Ascending aorta (tissue), 2 donors: ENCODE data around the gene DLGAP4. TPM values are rescaled to one million over a fixed set of nuclear protein-coding genes. Genes with fewer than 3 reads are reported as not detected.

ENCODE experiments used
- DNase-seq, 2 donors: peaks; one replicate each; pipeline ENCODE4 v3.0.0-alpha.2; 2019; ENCODE audit warnings: low spot score in 2 of 2
- H3K27ac ChIP-seq, 2 donors: fragments of 200-600 bp; sonication (generic); one replicate each; pipeline ENCODE4 v1.5.1; 2016 to 2017; ENCODE audit warnings: mild to moderate bottlenecking in 1 of 2
- H3K27me3 ChIP-seq: fragments of 200-600 bp; sonication (generic); one replicate; pipeline ENCODE4 v1.5.1; 2017
- H3K36me3 ChIP-seq, 2 donors: fragments of 200-600 bp; sonication (generic); one replicate each; pipeline ENCODE4 v1.5.1; 2016
- H3K4me1 ChIP-seq, 2 donors: fragments of 200-600 bp; sonication (generic); one replicate each; pipeline ENCODE4 v1.5.1; 2016 to 2017; ENCODE audit warnings: mild to moderate bottlenecking in 1 of 2
- H3K4me3 ChIP-seq, 2 donors: fragments of 200-600 bp; sonication (generic); one replicate each; pipeline ENCODE4 v1.5.1; 2016 to 2017; ENCODE audit warnings: mild to moderate bottlenecking in 1 of 2
- H3K9me3 ChIP-seq, 2 donors: fragments of 200-600 bp; sonication (generic); one replicate each; pipeline ENCODE4 v1.5.1; 2016
- intact Hi-C: fragments of 100-400 bp; cut with DNase I; formaldehyde crosslinking; loops from one replicate; pipeline ENCODE4 v1.15.1; 2023
- total RNA-seq: library from RNA; depleted of rRNA; stranded (reverse); fragments of >200 nt; gene quantifications from one replicate; pipeline ENCODE4 v1.1.0, GENCODE V29; 2016
- TF ChIP-seq, protein P1 (sequence below), 3 experiments: fragments of 200-600 bp in 2 of 3; fragments of 450-650 bp in 1 of 3; sonication (generic) in 2 of 3; IDR thresholded peaks; one replicate each; pipeline ENCODE4 v1.5.1; 2016 to 2019; ENCODE audit warnings: antibody characterized with exemption in 3 of 3, mild to moderate bottlenecking in 1 of 3, moderate library complexity in 1 of 3

The DLGAP4 gene
- total RNA-seq, 1 donor from 2014 or later = 98.2 TPM

DNA sequence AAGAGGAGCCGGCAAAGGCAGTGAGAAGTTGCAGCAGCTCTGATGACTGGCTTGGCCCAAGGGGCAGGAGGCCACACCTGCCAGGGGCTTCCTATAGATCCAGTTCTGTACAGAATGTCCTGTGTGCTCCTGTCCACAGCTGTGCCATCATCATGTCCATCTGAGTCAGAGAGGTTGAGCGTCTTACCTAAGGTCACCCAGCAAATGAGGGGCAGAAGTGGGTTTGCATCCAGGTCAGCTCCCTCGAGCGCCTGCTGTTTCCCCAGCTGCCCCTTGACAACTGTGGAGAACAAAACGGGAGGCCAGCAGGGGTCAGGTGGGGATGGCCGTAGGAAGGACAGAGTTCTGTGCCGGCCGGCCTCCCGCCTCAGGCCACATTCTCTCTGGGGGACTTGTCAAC is 47.6 kb downstream of the DLGAP4 start:
- no peak overlapping the region for H3K4me3 ChIP-seq

DNA sequence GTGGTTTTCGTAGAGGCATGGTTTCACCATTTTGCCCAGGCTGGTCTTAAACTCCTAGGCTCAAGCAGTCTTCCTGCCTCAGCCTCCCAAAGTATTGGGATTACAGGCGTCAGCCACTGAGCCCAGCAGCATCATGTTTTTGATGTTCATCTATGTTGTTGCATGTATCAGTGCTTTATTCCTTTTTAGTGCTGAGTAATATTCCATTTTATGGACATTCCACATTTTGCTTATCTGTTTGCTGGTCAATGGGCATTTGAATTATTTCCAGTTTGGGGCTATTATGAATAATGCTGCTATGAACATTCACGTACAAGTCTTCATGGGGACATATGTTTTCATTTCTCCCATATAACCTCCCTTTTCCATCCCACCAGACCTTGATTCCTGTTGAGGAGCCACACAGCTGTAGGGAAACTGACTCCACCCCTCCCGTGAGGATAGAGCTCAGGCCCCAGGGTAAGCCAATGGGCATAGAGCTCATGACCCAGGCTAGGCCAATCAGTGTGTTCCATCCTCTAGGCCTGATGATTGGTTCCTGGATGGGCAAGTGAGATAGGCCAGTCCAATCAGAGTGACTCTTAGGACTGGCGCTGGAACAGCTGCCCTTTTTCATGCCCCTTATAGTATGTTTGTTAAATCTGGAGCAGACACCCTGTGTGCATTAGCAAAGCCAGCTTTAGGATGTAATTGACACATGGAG is 49.5 kb downstream of the DLGAP4 start:
- intact Hi-C loops = no loop called here
- TF ChIP-seq, protein P1, sequence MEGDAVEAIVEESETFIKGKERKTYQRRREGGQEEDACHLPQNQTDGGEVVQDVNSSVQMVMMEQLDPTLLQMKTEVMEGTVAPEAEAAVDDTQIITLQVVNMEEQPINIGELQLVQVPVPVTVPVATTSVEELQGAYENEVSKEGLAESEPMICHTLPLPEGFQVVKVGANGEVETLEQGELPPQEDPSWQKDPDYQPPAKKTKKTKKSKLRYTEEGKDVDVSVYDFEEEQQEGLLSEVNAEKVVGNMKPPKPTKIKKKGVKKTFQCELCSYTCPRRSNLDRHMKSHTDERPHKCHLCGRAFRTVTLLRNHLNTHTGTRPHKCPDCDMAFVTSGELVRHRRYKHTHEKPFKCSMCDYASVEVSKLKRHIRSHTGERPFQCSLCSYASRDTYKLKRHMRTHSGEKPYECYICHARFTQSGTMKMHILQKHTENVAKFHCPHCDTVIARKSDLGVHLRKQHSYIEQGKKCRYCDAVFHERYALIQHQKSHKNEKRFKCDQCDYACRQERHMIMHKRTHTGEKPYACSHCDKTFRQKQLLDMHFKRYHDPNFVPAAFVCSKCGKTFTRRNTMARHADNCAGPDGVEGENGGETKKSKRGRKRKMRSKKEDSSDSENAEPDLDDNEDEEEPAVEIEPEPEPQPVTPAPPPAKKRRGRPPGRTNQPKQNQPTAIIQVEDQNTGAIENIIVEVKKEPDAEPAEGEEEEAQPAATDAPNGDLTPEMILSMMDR (IDR thresholded peaks at IDR 0.05) = no peak
- Histone ChIP-seq H3K4me3 (no peak overlapping the region), H3K9me3 (no peaks in the 10 kb centered on the region), H3K27me3 (no peaks in the 10 kb centered on the region), H3K27ac (no peak overlapping the region), H3K36me3 (no peaks in the 10 kb centered on the region), H3K4me1 (no peaks in the 10 kb centered on the region)
- DNase-seq = no peak

More for the DNA sequence above, 47.6 kb downstream of the DLGAP4 start:
- no peak for DNase-seq
- intact Hi-C loops = no loop called here
- no peaks in the 10 kb centered on the region for H3K36me3 ChIP-seq
- H3K27me3 ChIP-seq = no peaks in the 10 kb centered on the region
- no peaks in the 10 kb centered on the region for H3K4me1 ChIP-seq
- TF ChIP-seq, protein P1 (IDR thresholded peaks at IDR 0.05) = no peak
- H3K27ac ChIP-seq = no peak overlapping the region
- H3K9me3 ChIP-seq = no peaks in the 10 kb centered on the region

DNA sequence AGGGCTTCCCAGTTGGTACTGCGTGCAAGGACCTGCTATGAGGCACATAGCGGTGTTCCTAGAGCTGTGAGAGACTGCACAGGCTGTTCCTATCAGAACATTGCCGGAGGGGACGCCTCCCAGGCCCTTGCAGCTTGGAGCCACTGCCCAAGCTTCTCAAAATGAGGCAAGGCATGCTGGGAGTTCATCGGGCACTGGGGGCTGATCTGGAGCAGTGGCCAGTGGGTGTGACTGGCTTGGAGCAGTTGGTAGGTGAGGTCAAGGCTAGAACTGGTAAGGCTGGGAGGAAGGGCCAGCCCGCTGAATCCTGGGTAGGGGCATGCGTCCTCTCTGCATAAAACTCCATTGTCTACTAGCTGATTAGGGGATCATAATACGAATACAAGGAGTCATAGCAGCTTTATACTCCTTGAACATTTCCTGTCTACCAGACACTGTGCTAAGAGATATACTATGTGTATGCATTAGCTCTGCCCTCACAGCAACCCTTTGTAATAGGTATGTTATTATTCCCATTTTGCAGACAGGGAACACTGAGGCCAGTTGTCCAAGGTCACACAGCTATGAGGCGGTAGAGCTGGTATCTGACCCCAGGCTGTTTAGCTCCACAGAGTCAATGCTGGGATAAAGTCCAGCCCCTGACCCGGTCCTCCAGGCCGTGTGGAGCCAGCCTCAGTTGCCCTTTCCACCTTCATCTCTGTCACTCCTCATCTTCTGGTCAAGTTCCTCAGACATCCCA is 53.7 kb downstream of the DLGAP4 start:
- DNase-seq = no peak
- Histone ChIP-seq H3K36me3 (no peaks in the 10 kb centered on the region), H3K4me1 (no peaks in the 10 kb centered on the region), H3K4me3 (no peak overlapping the region), H3K9me3 (no peaks in the 10 kb centered on the region), H3K27me3 (no peaks in the 10 kb centered on the region), H3K27ac (no peak overlapping the region)
- intact Hi-C loops = no loop called here
- TF ChIP-seq, protein P1 (IDR thresholded peaks at IDR 0.05) = no peak

DNA sequence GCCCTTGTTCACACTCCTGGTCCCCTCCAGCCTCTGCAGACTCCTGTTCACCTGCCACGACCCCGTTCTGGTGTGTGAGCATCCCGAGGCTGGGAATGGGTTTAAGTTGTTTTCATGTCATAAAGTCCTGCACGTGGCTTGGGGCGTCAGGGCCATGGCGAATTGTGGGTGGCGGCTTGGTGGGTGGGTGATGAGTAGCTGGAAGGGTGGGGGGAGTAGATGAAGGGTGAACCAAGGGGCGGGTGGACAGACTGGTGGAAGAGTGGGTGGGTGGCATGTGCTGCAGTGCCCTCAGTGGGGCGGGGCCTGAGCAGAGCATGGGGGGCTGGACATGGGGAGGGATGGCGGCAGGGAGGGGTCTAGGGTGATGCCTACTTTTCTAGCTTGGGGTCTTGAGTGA is 54.3 kb downstream of the DLGAP4 start:
- Histone ChIP-seq H3K27ac (no peak overlapping the region), H3K9me3 (no peaks in the 10 kb centered on the region), H3K4me1 (no peaks in the 10 kb centered on the region), H3K36me3 (no peaks in the 10 kb centered on the region), H3K4me3 (no peak overlapping the region), H3K27me3 (no peaks in the 10 kb centered on the region)
- TF ChIP-seq, protein P1 (IDR thresholded peaks at IDR 0.05) = no peak
- intact Hi-C loops = no loop called here
- no peak for DNase-seq

DNA sequence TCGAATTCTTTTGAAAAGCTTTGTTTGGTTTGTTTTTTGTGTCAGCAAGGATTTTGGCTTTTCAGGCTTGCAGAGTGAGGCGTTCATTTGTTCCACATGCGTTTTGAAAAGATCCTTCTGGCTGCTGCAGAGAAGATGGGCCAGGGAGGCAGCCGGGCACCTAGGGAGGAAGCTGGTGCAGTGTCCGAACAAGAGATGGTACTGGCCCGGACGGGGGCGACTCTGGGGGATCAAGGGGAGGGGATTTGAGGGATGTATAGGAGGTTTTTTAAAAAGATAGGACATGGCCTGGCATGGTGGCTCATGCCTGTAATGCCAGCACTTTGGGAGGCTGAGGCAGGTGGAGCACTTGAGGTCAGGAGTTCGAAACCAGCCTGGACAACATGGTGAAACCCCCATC is 55.3 kb downstream of the DLGAP4 start:
- intact Hi-C loops = no loop called here
- TF ChIP-seq, protein P1 (IDR thresholded peaks at IDR 0.05) = no peak
- DNase-seq = no peak
- no peaks in the 10 kb centered on the region for H3K36me3 ChIP-seq
- H3K27ac ChIP-seq = no peak overlapping the region
- H3K4me3 ChIP-seq = no peak overlapping the region
- H3K4me1 ChIP-seq = no peaks in the 10 kb centered on the region
- H3K27me3 ChIP-seq = no peaks in the 10 kb centered on the region
- no peaks in the 10 kb centered on the region for H3K9me3 ChIP-seq
